Measurements from ENCODE around the gene PLEKHN1. TPM values are rescaled to one million over a fixed set of nuclear protein-coding genes. Genes with fewer than 3 reads are reported as not detected.
A peak's percentile ranks its signal among the peaks of the same experiment; 100 is the strongest.

Gene PLEKHN1
- total RNA-seq, 2 donors from 2014 or later, result not detected

- intact Hi-C loops (cut with DNase I), result no loop called here
- Histone ChIP-seq H3K27me3 (no peaks in the 10 kb centered on the region), H3K36me3 (replicated peaks in 1 of 2; ENCODE audit: insufficient read depth in 1 of 2, low read depth in 2 of 2) (peaks cover 0 to 15% of the 10 kb centered on the region in 2 donors), H3K27ac (peak within 1 kb of the TSS in 2 of 4 donors; percentile 67 to 72), H3K4me3 (peak within 1 kb of the TSS; percentile 98 to 100), H3K9me3 (no peaks in the 10 kb centered on the region), H3K4me1 (peaks cover 34% of the 10 kb centered on the region)
- DNase-seq, result peak; percentile 94 to 96 (median 94)
- peak; percentile 27 to 67 (median 61) for TF ChIP-seq POLR2A (IDR thresholded peaks at IDR 0.05)
- TF ChIP-seq CTCF (IDR thresholded peaks at IDR 0.05), result no peak
- 0 to 6% methylated on average over 7 to 76 of the region's 101 CpGs for WGBS, 2 donors
- peak; percentile 94 for ATAC-seq
Observed at GRCh38 chr1:958823-959730, 7.2 kb upstream of the PLEKHN1 start, which contains the start of gene NOC2L. TSS of gene NOC2L (minus strand) at chr1:959256. CDS start at chr1:959240, 16 bp downstream.

- WGBS, 2 donors, result 11 to 23% methylated on average over 17 to 57 of the region's 57 CpGs
- H3K27me3 ChIP-seq, result no peaks in the 10 kb centered on the region
- DNase-seq (no peak), ATAC-seq (peak; percentile 10)
- H3K36me3 ChIP-seq (replicated peaks in 1 of 2; ENCODE audit: insufficient read depth in 1 of 2, low read depth in 2 of 2), result peaks cover 0 to 9% of the 10 kb centered on the region in 2 donors
- H3K4me1 ChIP-seq, result peaks cover 34% of the 10 kb centered on the region
- no peak overlapping the region for H3K4me3 ChIP-seq
- H3K9me3 ChIP-seq, result no peaks in the 10 kb centered on the region
- no peak overlapping the region for H3K27ac ChIP-seq
- intact Hi-C loops (cut with DNase I), result no loop called here
- no peak for TF ChIP-seq POLR2A (IDR thresholded peaks at IDR 0.05)
- TF ChIP-seq CTCF (IDR thresholded peaks at IDR 0.05), result no peak
Observed at GRCh38 chr1:959731-960362, 6.4 kb upstream of the PLEKHN1 start.

- no peak within 1 kb of the TSS for H3K27ac ChIP-seq
- peak within 1 kb of the TSS in 1 of 2 donors; percentile 60 for H3K4me3 ChIP-seq
- ATAC-seq, result peak; percentile 53
- WGBS, 2 donors, result 0 to 1% methylated on average over 7 to 76 of the region's 109 CpGs
- TF ChIP-seq POLR2A (IDR thresholded peaks at IDR 0.05) (no peak), CTCF (IDR thresholded peaks at IDR 0.05) (no peak)
- peaks cover 34% of the 10 kb centered on the region for H3K4me1 ChIP-seq
- H3K27me3 ChIP-seq, result no peaks in the 10 kb centered on the region
- H3K36me3 ChIP-seq (replicated peaks in 1 of 2; ENCODE audit: insufficient read depth in 1 of 2, low read depth in 2 of 2), result peaks cover 0 to 9% of the 10 kb centered on the region in 2 donors
- no peaks in the 10 kb centered on the region for H3K9me3 ChIP-seq
- peak; percentile 62 to 76 (median 73) for DNase-seq
- intact Hi-C loops (cut with DNase I), result no loop called here
Observed at GRCh38 chr1:960363-961131, 5.7 kb upstream of the PLEKHN1 start, which contains the start of gene KLHL17. TSS of gene KLHL17 (plus strand) at chr1:960584. CDS start at chr1:960694, 110 bp downstream.

GRCh38 chr1:961132-961669 is 5.1 kb upstream of the PLEKHN1 start:
- Histone ChIP-seq H3K9me3 (no peaks in the 10 kb centered on the region), H3K27me3 (no peaks in the 10 kb centered on the region), H3K27ac (no peak overlapping the region), H3K4me3 (peak overlapping the region in 1 of 2 donors; percentile 60), H3K4me1 (peaks cover 39% of the 10 kb centered on the region), H3K36me3 (replicated peaks in 1 of 2; ENCODE audit: insufficient read depth in 1 of 2, low read depth in 2 of 2) (peaks cover 0 to 3% of the 10 kb centered on the region in 2 donors)
- intact Hi-C loops (cut with DNase I), result no loop called here
- 36 to 97% methylated on average over 12 to 54 of the region's 56 CpGs for WGBS, 2 donors
- ATAC-seq (no peak), DNase-seq (no peak)
- TF ChIP-seq POLR2A (IDR thresholded peaks at IDR 0.05) (no peak), CTCF (IDR thresholded peaks at IDR 0.05) (no peak)
